ENCODE results near the gene DNAJC8. TPM values are rescaled to one million over a fixed set of nuclear protein-coding genes. Genes with fewer than 3 reads are reported as not detected.

DNAJC8 gene
- total RNA-seq, 4 donors from 2014 or later, result 77.7 to 83.1 (median 79.9) TPM

GRCh38 chr1:28162151-28162550, 70.7 kb downstream of the DNAJC8 start:
- Histone ChIP-seq H3K4me3 (no peak overlapping the region), H3K9me3 (peaks cover 0 to 3% (median 0%) of the 10 kb centered on the region in 4 donors), H3K27me3 (no peaks in the 10 kb centered on the region), H3K27ac (peak overlapping the region in 1 of 4 donors; percentile 66), H3K36me3 (no peaks in the 10 kb centered on the region), H3K4me1 (peaks cover 0 to 10% (median 0%) of the 10 kb centered on the region in 4 donors)
- WGBS, 2 donors, result 84 to 86% methylated on average over 7 of the region's 7 CpGs
- no peak for DNase-seq (ENCODE audit: low spot score in 2 of 2)
- TF ChIP-seq POLR2A (IDR thresholded peaks at IDR 0.05) (no peak), EP300 (IDR thresholded peaks at IDR 0.05) (no peak)
- TF ChIP-seq, protein P1, sequence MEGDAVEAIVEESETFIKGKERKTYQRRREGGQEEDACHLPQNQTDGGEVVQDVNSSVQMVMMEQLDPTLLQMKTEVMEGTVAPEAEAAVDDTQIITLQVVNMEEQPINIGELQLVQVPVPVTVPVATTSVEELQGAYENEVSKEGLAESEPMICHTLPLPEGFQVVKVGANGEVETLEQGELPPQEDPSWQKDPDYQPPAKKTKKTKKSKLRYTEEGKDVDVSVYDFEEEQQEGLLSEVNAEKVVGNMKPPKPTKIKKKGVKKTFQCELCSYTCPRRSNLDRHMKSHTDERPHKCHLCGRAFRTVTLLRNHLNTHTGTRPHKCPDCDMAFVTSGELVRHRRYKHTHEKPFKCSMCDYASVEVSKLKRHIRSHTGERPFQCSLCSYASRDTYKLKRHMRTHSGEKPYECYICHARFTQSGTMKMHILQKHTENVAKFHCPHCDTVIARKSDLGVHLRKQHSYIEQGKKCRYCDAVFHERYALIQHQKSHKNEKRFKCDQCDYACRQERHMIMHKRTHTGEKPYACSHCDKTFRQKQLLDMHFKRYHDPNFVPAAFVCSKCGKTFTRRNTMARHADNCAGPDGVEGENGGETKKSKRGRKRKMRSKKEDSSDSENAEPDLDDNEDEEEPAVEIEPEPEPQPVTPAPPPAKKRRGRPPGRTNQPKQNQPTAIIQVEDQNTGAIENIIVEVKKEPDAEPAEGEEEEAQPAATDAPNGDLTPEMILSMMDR (IDR thresholded peaks at IDR 0.05), result no peak

DNA sequence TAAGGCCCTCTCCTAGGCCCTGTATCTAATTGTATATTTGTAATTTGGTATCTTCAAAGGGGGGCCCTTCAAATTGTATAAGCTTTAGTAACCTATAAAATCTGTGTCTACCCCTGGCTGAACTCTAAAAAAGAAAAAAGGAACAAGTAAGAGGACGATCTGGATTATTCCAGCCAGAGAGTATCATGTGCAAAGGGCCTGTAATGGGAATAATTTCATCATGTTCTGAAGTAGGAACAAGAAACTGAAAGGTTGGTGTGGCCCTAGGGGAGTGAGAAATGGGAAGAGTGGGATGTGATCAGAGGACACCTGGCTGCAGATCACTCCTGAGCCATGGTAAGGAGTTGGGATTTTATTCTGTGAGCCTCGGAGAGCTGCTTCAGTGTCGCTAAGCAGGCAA, 71.1 kb downstream of the DNAJC8 start:
- Histone ChIP-seq H3K36me3 (no peaks in the 10 kb centered on the region), H3K4me3 (no peak overlapping the region), H3K27me3 (no peaks in the 10 kb centered on the region), H3K4me1 (peaks cover 0 to 10% (median 0%) of the 10 kb centered on the region in 4 donors), H3K27ac (peak overlapping the region in 1 of 4 donors; percentile 66), H3K9me3 (peaks cover 0 to 3% (median 0%) of the 10 kb centered on the region in 4 donors)
- no peak for DNase-seq (ENCODE audit: low spot score in 2 of 2)
- peak; percentile 15 to 25 for TF ChIP-seq EP300 (IDR thresholded peaks at IDR 0.05)
- no peak for TF ChIP-seq POLR2A (IDR thresholded peaks at IDR 0.05)
- TF ChIP-seq, protein P1 (IDR thresholded peaks at IDR 0.05), result no peak
- 83 to 85% methylated on average over 3 of the region's 3 CpGs for WGBS, 2 donors

DNA sequence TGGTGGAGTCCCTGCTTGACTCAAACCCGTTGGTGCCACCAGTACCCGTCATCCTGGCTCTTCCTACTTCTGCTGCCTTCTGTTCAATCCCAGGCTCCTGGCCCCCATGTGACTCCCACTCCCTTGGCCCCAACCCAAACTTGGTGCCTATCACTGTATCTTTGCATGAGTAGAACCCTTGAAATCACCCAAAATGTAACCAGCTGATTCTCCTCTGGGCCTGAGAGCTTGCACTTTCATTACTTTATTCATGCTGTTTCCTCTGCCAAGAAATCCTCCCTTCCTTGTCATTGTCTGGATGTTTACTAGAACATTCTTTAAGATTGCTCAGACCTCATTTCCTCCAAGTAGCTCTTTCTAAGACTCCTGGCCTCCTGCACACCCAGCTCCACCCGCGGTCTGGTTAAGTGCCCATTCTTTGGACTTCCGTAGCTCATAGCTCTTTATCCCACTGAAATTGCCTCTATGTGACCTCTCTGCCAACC, 72.0 kb downstream of the DNAJC8 start:
- 51 to 69% methylated on average over 5 of the region's 5 CpGs for WGBS, 2 donors

DNA sequence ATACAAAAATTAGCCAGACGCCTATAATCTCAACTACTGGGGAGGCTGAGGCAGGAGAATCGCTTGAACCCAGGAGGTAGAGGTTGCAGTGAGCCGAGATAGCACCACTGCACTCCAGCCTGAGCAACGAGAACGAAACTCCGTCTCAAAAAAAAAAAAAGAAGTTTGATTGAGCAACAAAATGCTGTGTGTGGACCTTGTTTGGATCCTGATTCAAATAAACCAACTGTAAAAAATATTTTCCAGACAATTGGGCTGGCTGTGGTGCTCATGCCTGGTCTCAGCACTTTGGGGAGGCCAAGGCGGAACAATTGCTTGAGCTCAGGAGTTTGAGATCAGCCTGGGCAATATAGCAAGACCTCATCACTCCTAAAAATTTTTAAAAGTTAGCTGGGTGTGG, 73.1 kb downstream of the DNAJC8 start:
- H3K27me3 ChIP-seq, result no peaks in the 10 kb centered on the region
- WGBS, 2 donors, result 81 to 83% methylated on average over 7 of the region's 7 CpGs

More for the DNA sequence above, 72.0 kb downstream of the DNAJC8 start:
- Histone ChIP-seq H3K36me3 (no peaks in the 10 kb centered on the region), H3K9me3 (peaks cover 0 to under 1% (median 0%) of the 10 kb centered on the region in 4 donors), H3K4me3 (no peak overlapping the region), H3K4me1 (peaks cover 0 to 10% (median 0%) of the 10 kb centered on the region in 4 donors), H3K27ac (peak overlapping the region in 2 of 4 donors; percentile 55 to 66), H3K27me3 (no peaks in the 10 kb centered on the region)
- TF ChIP-seq POLR2A (IDR thresholded peaks at IDR 0.05) (no peak), EP300 (IDR thresholded peaks at IDR 0.05) (peak in 1 of 2 donors; percentile 55)
- DNase-seq (ENCODE audit: low spot score in 2 of 2), result peak in 1 of 2 donors; percentile 19

DNA sequence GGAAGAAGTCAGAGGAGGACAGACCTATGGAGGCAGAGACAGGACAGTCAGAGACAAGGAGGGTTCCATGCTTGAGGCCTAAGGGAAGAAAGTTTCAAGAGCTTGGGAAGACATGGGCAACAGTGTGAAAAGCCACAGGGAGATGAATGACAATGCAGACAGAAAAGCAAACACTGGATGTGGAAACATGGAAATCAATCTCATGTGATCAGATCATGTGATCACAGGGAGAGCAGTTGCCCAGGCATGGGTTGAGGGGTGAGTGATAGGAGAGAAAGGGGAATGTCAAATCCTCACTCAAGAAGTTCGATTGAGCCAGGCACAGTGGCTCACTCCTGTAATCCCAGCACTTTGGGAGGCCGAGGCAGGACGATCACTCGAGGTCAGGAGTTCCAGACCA, 73.6 kb downstream of the DNAJC8 start:
- Histone ChIP-seq H3K36me3 (no peaks in the 10 kb centered on the region), H3K27me3 (no peaks in the 10 kb centered on the region), H3K4me1 (peaks cover 0 to 10% (median 0%) of the 10 kb centered on the region in 4 donors), H3K27ac (no peak overlapping the region), H3K4me3 (no peak overlapping the region), H3K9me3 (no peaks in the 10 kb centered on the region)
- 87% methylated on average over 4 of the region's 4 CpGs for WGBS, 2 donors
- DNase-seq (ENCODE audit: low spot score in 2 of 2), result no peak
- no peak for TF ChIP-seq POLR2A (IDR thresholded peaks at IDR 0.05)
- TF ChIP-seq, protein P1 (IDR thresholded peaks at IDR 0.05), result no peak
- no peak for TF ChIP-seq EP300 (IDR thresholded peaks at IDR 0.05)

More for the DNA sequence above, 73.1 kb downstream of the DNAJC8 start:
- no peaks in the 10 kb centered on the region for H3K9me3 ChIP-seq
- peak in 1 of 2 donors; percentile 7 for TF ChIP-seq EP300 (IDR thresholded peaks at IDR 0.05)
- TF ChIP-seq, protein P1 (IDR thresholded peaks at IDR 0.05), result no peak
- no peaks in the 10 kb centered on the region for H3K36me3 ChIP-seq
- H3K4me1 ChIP-seq, result peaks cover 0 to 10% (median 0%) of the 10 kb centered on the region in 4 donors
- no peak for DNase-seq (ENCODE audit: low spot score in 2 of 2)
- no peak overlapping the region for H3K4me3 ChIP-seq
- H3K27ac ChIP-seq, result peak overlapping the region in 2 of 4 donors; percentile 50 to 66

Data from tibial nerve (tissue), 4 donors.